Natural killer cell (primary cell): ENCODE measurements around the gene CDH26. TPM values are rescaled to one million over a fixed set of nuclear protein-coding genes. Genes with fewer than 3 reads are reported as not detected.
A peak's percentile ranks its signal among the peaks of the same experiment; 100 is the strongest.

Experiments used
- ATAC-seq, 3 donors: fragments of 150-1000 bp in 2 of 3; fragments of 200-7000 bp in 1 of 3; cut with Tn5 transposase; 1 replicate in 1 of 3; 2 replicates in 2 of 3; pipeline ENCODE4 v1.10.0; 2021; ENCODE audit warnings: mild to moderate bottlenecking in 2 of 3, moderate library complexity in 2 of 3
- DNase-seq, 2 donors: peaks; one replicate each; pipeline versions ENCODE4 v3.0.0 to v3.0.0-alpha.2; 2013 to 2021; ENCODE audit warnings: mixed read lengths in 1 of 2
- H3K27ac ChIP-seq: one replicate; pipeline ENCODE4 v1.5.1; 2013; ENCODE audit warnings: mild to moderate bottlenecking, low read length
- H3K27me3 ChIP-seq: one replicate; pipeline ENCODE4 v1.6.1; 2013; ENCODE audit warnings: low read length; ENCODE audit not compliant: control insufficient read depth, insufficient read depth
- H3K36me3 ChIP-seq: one replicate; pipeline ENCODE4 v1.6.1; 2013; ENCODE audit warnings: low read length; ENCODE audit not compliant: control insufficient read depth, insufficient read depth
- H3K4me1 ChIP-seq: one replicate; pipeline ENCODE4 v1.6.1; 2013; ENCODE audit warnings: low read length; ENCODE audit not compliant: control insufficient read depth, insufficient read depth
- H3K4me3 ChIP-seq: one replicate; pipeline ENCODE4 v1.5.1; 2013; ENCODE audit warnings: low read length
- H3K9me3 ChIP-seq: one replicate; pipeline ENCODE4 v1.6.1; 2013; ENCODE audit warnings: low read length; ENCODE audit not compliant: control insufficient read depth, insufficient read depth
- H3K27ac Mint-ChIP-seq, 2 donors: one replicate each; pipeline ENCODE4 v1.8.0; 2022; ENCODE audit warnings: mild to moderate bottlenecking in 2 of 2, mixed read lengths in 2 of 2, moderate library complexity in 1 of 2
- H3K27me3 Mint-ChIP-seq, 2 donors: one replicate each; pipeline ENCODE4 v1.8.0; 2022; ENCODE audit warnings: low read depth in 2 of 2, mixed read lengths in 2 of 2
- H3K36me3 Mint-ChIP-seq: one replicate; pipeline ENCODE4 v1.8.0; 2022; ENCODE audit warnings: mixed read lengths
- H3K4me1 Mint-ChIP-seq, 2 donors: one replicate each; pipeline ENCODE4 v1.8.0; 2022; ENCODE audit warnings: mixed read lengths in 2 of 2
- H3K4me3 Mint-ChIP-seq: one replicate; pipeline ENCODE4 v1.8.0; 2022; ENCODE audit warnings: mild to moderate bottlenecking, moderate library complexity, mixed read lengths
- H3K9me3 Mint-ChIP-seq, 2 donors: one replicate each; pipeline ENCODE4 v1.8.0; 2022; ENCODE audit warnings: mixed read lengths in 2 of 2
- CTCF ChIP-seq: fragments of 200-600 bp; IDR thresholded peaks from one replicate; pipeline ENCODE4 v1.8.0; 2022; ENCODE audit warnings: antibody characterized with exemption
- WGBS: methylation state at CpG from one replicate; pipeline ENCODE4 v1.1.7; 2013; ENCODE audit warnings: missing lambda C conversion rate; ENCODE audit not compliant: insufficient coverage; 5-methylcytosine and 5-hydroxymethylcytosine counted together
- intact Hi-C: fragments of 100-400 bp; cut with micrococcal nuclease; formaldehyde crosslinking; loops from one replicate; pipeline ENCODE4 v1.14.2; 2022
- total RNA-seq, 4 donors: library from RNA; stranded (reverse); fragments of 120-200 nt in 1 of 4; gene quantifications; one replicate each; pipeline versions ENCODE4 v1.2.3 to v1.2.4, GENCODE V29; 2013 to 2022

The CDH26 gene
- total RNA-seq, 3 donors from 2014 or later (not counting 1 experiment from before 2014, with no cell fraction given), result 1.2 to 2.0 (median 1.8) TPM

GRCh38 chr20:60009826-60010616 is 51.8 kb downstream of the CDH26 start:
- H3K36me3 ChIP-seq, result no peaks in the 10 kb centered on the region
- H3K4me1 Mint-ChIP-seq, result peaks cover 35 to 41% of the 10 kb centered on the region in 2 donors
- intact Hi-C loops, result no loop called here
- DNase-seq (no peak), ATAC-seq (no peak)
- no peaks in the 10 kb centered on the region for H3K36me3 Mint-ChIP-seq
- no peak for TF ChIP-seq CTCF
- H3K27ac ChIP-seq, result no peak overlapping the region
- peaks cover 2% of the 10 kb centered on the region for H3K27me3 ChIP-seq
- H3K27ac Mint-ChIP-seq, result peak overlapping the region; percentile 63
- H3K9me3 Mint-ChIP-seq, result no peaks in the 10 kb centered on the region
- 96% methylated on average over 13 of the region's 14 CpGs for WGBS
- H3K4me1 ChIP-seq, result peaks cover 33% of the 10 kb centered on the region
- no peaks in the 10 kb centered on the region for H3K9me3 ChIP-seq
- H3K4me3 Mint-ChIP-seq, result peak overlapping the region; percentile 88
- H3K27me3 Mint-ChIP-seq, result peaks cover 17 to 18% of the 10 kb centered on the region in 2 donors
- H3K4me3 ChIP-seq, result no peak overlapping the region

GRCh38 chr20:60010689-60011458 is 52.7 kb downstream of the CDH26 start:
- Histone ChIP-seq H3K4me3 (no peak overlapping the region), H3K36me3 (no peaks in the 10 kb centered on the region), H3K9me3 (no peaks in the 10 kb centered on the region), H3K27ac (no peak overlapping the region), H3K27me3 (peaks cover 2% of the 10 kb centered on the region), H3K4me1 (peaks cover 33% of the 10 kb centered on the region)
- Mint-ChIP-seq H3K4me3 (peak overlapping the region; percentile 88), H3K27me3 (peaks cover 17 to 18% of the 10 kb centered on the region in 2 donors), H3K9me3 (no peaks in the 10 kb centered on the region), H3K27ac (peak overlapping the region; percentile 63), H3K4me1 (peaks cover 35 to 41% of the 10 kb centered on the region in 2 donors), H3K36me3 (no peaks in the 10 kb centered on the region)
- intact Hi-C loops, result no loop called here
- ATAC-seq (peak; percentile 51 to 59 (median 56)), DNase-seq (no peak)
- no peak for TF ChIP-seq CTCF
- WGBS, result 79% methylated on average over 11 of the region's 12 CpGs

- 35% methylated on average over 17 of the region's 17 CpGs for WGBS
- peaks cover 33% of the 10 kb centered on the region for H3K4me1 ChIP-seq
- no peaks in the 10 kb centered on the region for H3K36me3 Mint-ChIP-seq
- intact Hi-C loops, result no loop called here
- no peaks in the 10 kb centered on the region for H3K9me3 Mint-ChIP-seq
- DNase-seq (peak in 1 of 2 donors; percentile 32), ATAC-seq (peak; percentile 28 to 70 (median 57))
- H3K4me1 Mint-ChIP-seq, result peaks cover 35 to 41% of the 10 kb centered on the region in 2 donors
- H3K27me3 ChIP-seq, result peaks cover 2% of the 10 kb centered on the region
- TF ChIP-seq CTCF, result no peak
- no peaks in the 10 kb centered on the region for H3K36me3 ChIP-seq
- H3K4me3 Mint-ChIP-seq, result peak overlapping the region; percentile 88
- no peak overlapping the region for H3K4me3 ChIP-seq
- no peaks in the 10 kb centered on the region for H3K9me3 ChIP-seq
- H3K27me3 Mint-ChIP-seq, result peaks cover 15 to 18% of the 10 kb centered on the region in 2 donors
- H3K27ac Mint-ChIP-seq, result peak overlapping the region; percentile 16 to 63
- H3K27ac ChIP-seq, result no peak overlapping the region
Measured at GRCh38 chr20:60011512-60012507, 53.6 kb downstream of the CDH26 start.
